HG03175 (cell line): ENCODE data around the gene CTU2.
"Not testable (repeated sequence)": the region's sequence is repeated elsewhere in the genome, so short reads cannot be mapped to it uniquely, and the experiment has no call there.

Source experiments
- ATAC-seq: cut with Tn5 transposase; IDR thresholded peaks from one replicate; pipeline ENCODE4 v1.9.1; 2021; ENCODE audit warnings: mild to moderate bottlenecking, moderate library complexity; ENCODE audit not compliant: unreplicated experiment

The CTU2 gene

GRCh38 chr16:88706229-88706964 is at the start of gene CTU2, which contains the start of gene RNF166:
Gene CTU2, plus strand, starts transcription at chr16:88706503. Its CDS starts 28 bp downstream, at chr16:88706531.
Gene RNF166, minus strand, starts transcription at chr16:88706408. Its CDS starts 83 bp downstream, at chr16:88706325.
- ATAC-seq: peak; percentile 72

GRCh38 chr16:88657371-88657770 is 48.9 kb upstream of the CTU2 start:
- no peak for ATAC-seq

- no peak for ATAC-seq
These were observed 47.6 kb upstream of the CTU2 start for GRCh38 chr16:88658714-88659113.

GRCh38 chr16:88659160-88659559 is 47.1 kb upstream of the CTU2 start:
- ATAC-seq: no peak

- no peak for ATAC-seq
These were observed 44.8 kb upstream of the CTU2 start for GRCh38 chr16:88661468-88661867.

- peak; percentile 8 for ATAC-seq
These were observed 44.0 kb upstream of the CTU2 start for GRCh38 chr16:88662222-88662842.

- peak; percentile 97 for ATAC-seq
These were observed 43.3 kb upstream of the CTU2 start, which contains the start of gene MVD for GRCh38 chr16:88662843-88663606. Gene MVD, minus strand, starts transcription at chr16:88663091. Its CDS starts 11 bp downstream, at chr16:88663080.

- ATAC-seq: no peak
These were observed 41.2 kb upstream of the CTU2 start for GRCh38 chr16:88665148-88665547.

GRCh38 chr16:88665570-88665969 is 40.7 kb upstream of the CTU2 start:
- ATAC-seq: no peak

- no peak for ATAC-seq
These were observed 38.8 kb upstream of the CTU2 start for GRCh38 chr16:88667461-88667860.

- ATAC-seq: not testable (repeated sequence)
These were observed 36.8 kb upstream of the CTU2 start for GRCh38 chr16:88669493-88669892.

GRCh38 chr16:88669980-88670379 is 36.3 kb upstream of the CTU2 start:
- no peak for ATAC-seq

- ATAC-seq: no peak
These were observed 34.5 kb upstream of the CTU2 start for GRCh38 chr16:88671806-88672205.

GRCh38 chr16:88672776-88673175 is 33.5 kb upstream of the CTU2 start:
- no peak for ATAC-seq

GRCh38 chr16:88673716-88674379 is 32.5 kb upstream of the CTU2 start:
- ATAC-seq: no peak

- no peak for ATAC-seq
These were observed 29.6 kb upstream of the CTU2 start for GRCh38 chr16:88676502-88677242.

GRCh38 chr16:88677721-88678120 is 28.6 kb upstream of the CTU2 start:
- ATAC-seq: no peak

- no peak for ATAC-seq
These were observed 27.9 kb upstream of the CTU2 start for GRCh38 chr16:88678224-88678979.

- ATAC-seq: no peak
These were observed 25.7 kb upstream of the CTU2 start for GRCh38 chr16:88680554-88681083.
